K562 (cell line): ENCODE measurements around the gene OGFR. TPM values are rescaled to one million over a fixed set of nuclear protein-coding genes. Genes with fewer than 3 reads are reported as not detected.

Experiments
- ARID2 ChIP-seq: fragments of 450-650 bp; IDR thresholded peaks from 2 replicates; pipeline ENCODE4 v1.6.1; 2017; ENCODE audit warnings: antibody characterized with exemption, mild to moderate bottlenecking
- ETS1 ChIP-seq: conservative IDR thresholded peaks from 2 replicates; pipeline ENCODE4 v1.6.1; 2011; ENCODE audit warnings: low read depth, mild to moderate bottlenecking, low read length; ENCODE audit not compliant: control insufficient read depth
- GABPA ChIP-seq: fragments of 200-800 bp; sonication (Bioruptor generic); conservative IDR thresholded peaks from 2 replicates; pipeline ENCODE4 v1.6.1; 2016; ENCODE audit warnings: low read depth, missing genetic modification characterization, missing compliant biosample characterization
- IRF9 ChIP-seq: fragments of 450-650 bp; IDR thresholded peaks from 2 replicates; pipeline ENCODE4 v1.6.1; 2016; ENCODE audit warnings: missing biosample characterization, missing genetic modification characterization
- KDM5B ChIP-seq: fragments of 200-600 bp; sonication (generic); IDR thresholded peaks from 2 replicates; pipeline ENCODE4 v1.6.1; 2012; ENCODE audit warnings: low read depth, mild to moderate bottlenecking, moderate library complexity, low read length, control low read depth, inconsistent platforms; ENCODE audit not compliant: insufficient replicate concordance
- LARP7 ChIP-seq: fragments of 450-650 bp; IDR thresholded peaks from 2 replicates; pipeline ENCODE4 v1.6.1; 2016
- MTA3 ChIP-seq: fragments of 450-650 bp; formaldehyde crosslinking; IDR thresholded peaks from 2 replicates; pipeline ENCODE4 v1.6.1; 2017; ENCODE audit warnings: mild to moderate bottlenecking, borderline replicate concordance
- PHF21A ChIP-seq: fragments of 450-650 bp; IDR thresholded peaks from 2 replicates; pipeline ENCODE4 v1.6.1; 2017; ENCODE audit warnings: low read depth, borderline replicate concordance
- SIX5 ChIP-seq, 2 experiments: IDR thresholded peaks; 2 replicates each; pipeline ENCODE4 v1.6.1; 2011; ENCODE audit warnings: low read length in 2 of 2, borderline replicate concordance in 1 of 2, low read depth in 1 of 2, mild to moderate bottlenecking in 1 of 2, moderate library complexity in 1 of 2; ENCODE audit not compliant: insufficient read depth in 1 of 2
- SMARCE1 ChIP-seq: fragments of 450-650 bp; IDR thresholded peaks from 2 replicates; pipeline ENCODE4 v1.7.1; 2016; ENCODE audit warnings: mild to moderate bottlenecking
- TAF9B ChIP-seq: fragments of 450-650 bp; IDR thresholded peaks from 2 replicates; pipeline ENCODE4 v1.6.1; 2018; ENCODE audit warnings: mild to moderate bottlenecking; ENCODE audit not compliant: partially characterized antibody
- TCF7 ChIP-seq: sonication (generic); IDR thresholded peaks from 2 replicates; pipeline ENCODE4 v1.6.1; 2016; ENCODE audit warnings: antibody characterized with exemption, borderline replicate concordance
- TFAP4 ChIP-seq: sonication (generic); formaldehyde crosslinking; IDR thresholded peaks from 2 replicates; pipeline ENCODE4 v1.8.0; 2022; ENCODE audit warnings: missing genetic modification reagents, mild to moderate bottlenecking, moderate library complexity, borderline replicate concordance
- ZBTB11 ChIP-seq, 3 experiments: fragments of 200-800 bp in 1 of 3; fragments of 250-450 bp in 1 of 3; fragments of 450-650 bp in 1 of 3; sonication (Bioruptor Pico) in 1 of 3; sonication (Bioruptor generic) in 1 of 3; formaldehyde crosslinking in 1 of 3; IDR thresholded peaks; 2 replicates each; pipeline versions ENCODE4 v1.6.1 to v1.8.0; 2016 to 2022; ENCODE audit warnings: mild to moderate bottlenecking in 2 of 3, missing genetic modification characterization in 2 of 3, missing compliant biosample characterization in 1 of 3, moderate library complexity in 1 of 3
- ZNF3 ChIP-seq: fragments of 250-450 bp; sonication (Bioruptor Pico); IDR thresholded peaks from 2 replicates; pipeline ENCODE4 v1.5.0; 2021; ENCODE audit warnings: mild to moderate bottlenecking, moderate library complexity
- polyA plus RNA-seq, 8 experiments: library from polyadenylated mRNA; depleted of rRNA in 4 of 8; stranded (reverse) in 5 of 8; unstranded in 3 of 8; fragments of >200 nt; fragmentation: Nextera tagmentation in 2 of 8; fragmentation: Illumina TruSeq in 1 of 8; extraction: Ambion mirVana in 2 of 8; extraction: Trizol in 1 of 8; gene quantifications; 2 replicates each; pipeline versions ENCODE4 v1.2.1 to v1.2.3, GENCODE V29; 2011 to 2014; ENCODE audit warnings: inconsistent platforms in 1 of 8, missing spikeins in 1 of 8
- total RNA-seq, 7 experiments: library from RNA; depleted of rRNA in 6 of 7; stranded (reverse); fragments of >200 nt in 6 of 7; fragmentation: Illumina TruSeq in 2 of 7; extraction: Trizol in 2 of 7; gene quantifications; 2 replicates each; pipeline versions ENCODE4 v1.2.1 to v1.2.3, GENCODE V29; 2011 to 2021; ENCODE audit warnings: low replicate concordance in 1 of 7
- TF ChIP-seq, protein P1 (sequence below): fragments of 450-650 bp; conservative IDR thresholded peaks from 2 replicates; pipeline ENCODE4 v1.6.1; 2016; ENCODE audit warnings: missing genetic modification characterization, low read depth, mild to moderate bottlenecking, control low read depth, missing compliant biosample characterization

The OGFR gene
- total and polyA plus RNA-seq, 9 of the 15 experiments (the other 6 are each of a cell fraction or from before 2014, with no cell fraction given), result 0.39 to 56.3 (median 17.5) TPM

DNA sequence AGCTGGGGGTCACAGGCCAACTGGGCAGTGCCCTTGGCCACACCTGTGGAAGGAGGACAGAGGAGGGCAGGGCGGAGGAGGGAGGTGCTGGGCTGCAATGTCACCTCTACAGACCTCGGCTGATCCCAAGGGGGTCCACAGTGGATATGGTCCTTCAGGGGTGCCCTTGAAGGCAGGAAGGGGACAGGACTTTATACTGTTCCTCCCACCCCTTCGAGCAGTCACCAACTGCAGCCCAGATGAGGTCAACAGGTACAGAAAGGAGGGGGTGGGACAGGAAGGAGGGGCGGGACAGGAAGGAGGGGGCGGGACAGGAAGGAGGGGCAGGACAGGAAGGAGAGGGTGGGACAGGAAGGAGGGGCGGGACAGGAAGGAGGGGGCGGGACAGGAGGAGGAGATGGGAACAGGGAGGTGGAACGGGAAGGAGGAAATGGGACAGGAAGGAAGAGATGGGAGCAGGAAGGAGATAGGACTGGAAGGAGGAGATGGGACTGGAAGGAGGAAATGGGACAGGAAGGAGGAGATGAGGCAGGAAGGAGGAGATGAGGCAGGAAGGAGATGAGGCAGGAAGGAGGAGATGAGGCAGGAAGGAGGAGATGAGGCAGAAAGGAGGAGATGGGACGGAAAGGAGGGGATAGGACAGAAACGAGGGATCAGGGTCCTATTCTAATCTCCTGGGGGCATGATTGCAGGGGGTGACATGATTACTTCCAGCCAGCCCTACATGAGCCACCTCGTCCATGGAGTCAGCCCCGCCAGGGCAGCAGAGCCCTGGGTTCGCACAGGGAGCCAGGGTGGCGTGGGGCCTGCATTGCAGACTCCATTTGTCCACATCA lies 27.7 kb upstream of the OGFR start (continued):
- peak in 1 of 3 experiments; percentile 46; a peak in 1 of 6 replicates for TF ChIP-seq ZBTB11 (CRISPR knock-in tag; IDR thresholded peaks at IDR 0.05)
- TF ChIP-seq ARID2, result peak; percentile 11; the same call in 1 of the 2 replicates
- peak; percentile 86 for TF ChIP-seq KDM5B
- peak; percentile 58; the same call in 1 of the 2 replicates for TF ChIP-seq TFAP4 (CRISPR knock-in tag)
- TF ChIP-seq MTA3, result peak; percentile 34; the same call in 1 of the 2 replicates
- no peak for TF ChIP-seq TCF7
- TF ChIP-seq SIX5 (IDR thresholded peaks at IDR 0.05; ENCODE audit: borderline replicate concordance in 1 of 2, insufficient read depth in 1 of 2, low read depth in 1 of 2, low read length in 2 of 2), result no peak
- TF ChIP-seq ZNF3 (CRISPR knock-in tag), result no peak
- TF ChIP-seq ETS1, result 0 out of 2 replicates have a peak, but pooled peaks have one; percentile 10
- TF ChIP-seq SMARCE1, result peak; percentile 54
- peak; percentile 91 for TF ChIP-seq GABPA (tag)
- TF ChIP-seq IRF9 (tag), result no peak
- TF ChIP-seq, protein P1, sequence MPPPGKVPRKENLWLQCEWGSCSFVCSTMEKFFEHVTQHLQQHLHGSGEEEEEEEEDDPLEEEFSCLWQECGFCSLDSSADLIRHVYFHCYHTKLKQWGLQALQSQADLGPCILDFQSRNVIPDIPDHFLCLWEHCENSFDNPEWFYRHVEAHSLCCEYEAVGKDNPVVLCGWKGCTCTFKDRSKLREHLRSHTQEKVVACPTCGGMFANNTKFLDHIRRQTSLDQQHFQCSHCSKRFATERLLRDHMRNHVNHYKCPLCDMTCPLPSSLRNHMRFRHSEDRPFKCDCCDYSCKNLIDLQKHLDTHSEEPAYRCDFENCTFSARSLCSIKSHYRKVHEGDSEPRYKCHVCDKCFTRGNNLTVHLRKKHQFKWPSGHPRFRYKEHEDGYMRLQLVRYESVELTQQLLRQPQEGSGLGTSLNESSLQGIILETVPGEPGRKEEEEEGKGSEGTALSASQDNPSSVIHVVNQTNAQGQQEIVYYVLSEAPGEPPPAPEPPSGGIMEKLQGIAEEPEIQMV (tag), result no peak
- peak; percentile 42; the same call in 1 of the 2 replicates for TF ChIP-seq PHF21A
- peak; percentile 88; the same call in 1 of the 2 replicates for TF ChIP-seq LARP7
- peak; percentile 57 for TF ChIP-seq TAF9B
